H1 (cell line): ENCODE measurements around the gene PHLDA2. TPM values are rescaled to one million over a fixed set of nuclear protein-coding genes. Genes with fewer than 3 reads are reported as not detected.

ENCODE experiments used
- CTCF ChIA-PET: fragments of 300-600 bp; sonication (Branson Sonifier 250); formaldehyde crosslinking; loops from one replicate; lab custom pipeline; 2021; ENCODE audit not compliant: partially characterized antibody; lab: Charles Lee
- POLR2A ChIA-PET: fragments of 300-600 bp; sonication (Branson Sonifier 250); formaldehyde crosslinking; loops from one replicate; lab custom pipeline; 2021; ENCODE audit warnings: inconsistent platforms; ENCODE audit not compliant: partially characterized antibody; lab: Charles Lee
- DNase-seq, 2 experiments: peaks; one replicate each; pipeline versions ENCODE4 v3.0.0 to v3.0.0-alpha.2; 2010 to 2022; ENCODE audit warnings: low spot score in 2 of 2, low read depth in 1 of 2, mixed read lengths in 1 of 2
- FAIRE-seq: peaks from 2 replicates; lab custom pipeline; 2011; peaks lifted over from hg19 to GRCh38; lab: Jason Lieb, UNC
- H2AFZ ChIP-seq: 2 replicates; pipeline ENCODE4 v1.8.1; 2012; ENCODE audit warnings: low read length, inconsistent platforms
- H2AK5ac ChIP-seq: 2 replicates; pipeline ENCODE4 v1.6.1; 2013; ENCODE audit warnings: low read depth, low read length
- H2BK120ac ChIP-seq: replicated peaks from 2 replicates; pipeline ENCODE3; 2013; ENCODE audit warnings: low read depth, low read length, inconsistent platforms
- H2BK12ac ChIP-seq: 2 replicates; pipeline ENCODE4 v1.6.1; 2013; ENCODE audit warnings: low read depth, low read length
- H2BK15ac ChIP-seq: 2 replicates; pipeline ENCODE4 v1.6.1; 2013; ENCODE audit warnings: low read length
- H2BK20ac ChIP-seq: 2 replicates; pipeline ENCODE4 v1.6.1; 2013; ENCODE audit warnings: low read length
- H2BK5ac ChIP-seq: 2 replicates; pipeline ENCODE4 v1.6.1; 2013; ENCODE audit warnings: low read depth, low read length
- H3K14ac ChIP-seq: 2 replicates; pipeline ENCODE4 v1.6.1; 2013; ENCODE audit warnings: inconsistent platforms; ENCODE audit not compliant: insufficient read length
- H3K18ac ChIP-seq: 2 replicates; pipeline ENCODE4 v1.6.1; 2013; ENCODE audit warnings: low read length; ENCODE audit errors: extremely low read depth
- H3K23ac ChIP-seq: 2 replicates; pipeline ENCODE4 v1.6.1; 2013; ENCODE audit warnings: inconsistent platforms; ENCODE audit not compliant: insufficient read length
- H3K23me2 ChIP-seq: 2 replicates; pipeline ENCODE4 v1.6.1; 2013; ENCODE audit warnings: low read depth, low read length
- H3K27ac ChIP-seq: 2 replicates; pipeline ENCODE4 v1.6.1; 2011; ENCODE audit warnings: low read depth, low read length, inconsistent platforms
- H3K27me3 ChIP-seq, 4 experiments: replicated peaks in 1 of 4; 1 replicate in 1 of 4; 2 replicates in 3 of 4; pipeline versions ENCODE4 v1.6.1 to v1.8.1; 2011 to 2013; ENCODE audit warnings: low read length in 3 of 4, mild to moderate bottlenecking in 3 of 4, inconsistent platforms in 2 of 4, mixed read lengths in 2 of 4, moderate library complexity in 1 of 4; ENCODE audit not compliant: control insufficient read depth in 3 of 4, insufficient read depth in 3 of 4; ENCODE audit errors: extremely low read depth in 1 of 4
- H3K36me3 ChIP-seq, 4 experiments: 2 replicates each; pipeline versions ENCODE4 v1.6.1 to v1.8.1; 2011 to 2013; ENCODE audit warnings: mild to moderate bottlenecking in 4 of 4, low read length in 3 of 4, moderate library complexity in 2 of 4, control low read depth in 1 of 4, inconsistent platforms in 1 of 4; ENCODE audit not compliant: insufficient read depth in 4 of 4, control insufficient read depth in 2 of 4
- H3K4ac ChIP-seq: replicated peaks from 2 replicates; pipeline ENCODE3; 2013; ENCODE audit warnings: low read length, low read depth, mixed read lengths, inconsistent platforms; ENCODE audit not compliant: insufficient read length
- H3K4me1 ChIP-seq, 4 experiments: replicated peaks in 1 of 4; 1 replicate in 1 of 4; 2 replicates in 3 of 4; pipeline versions ENCODE4 v1.6.1 to v1.8.1; 2011 to 2013; ENCODE audit warnings: low read length in 3 of 4, inconsistent platforms in 2 of 4, mixed read lengths in 1 of 4; ENCODE audit not compliant: insufficient read depth in 4 of 4, control insufficient read depth in 3 of 4
- H3K4me2 ChIP-seq, 2 experiments: 2 replicates each; pipeline versions ENCODE4 v1.6.1 to v1.8.1; 2011 to 2013; ENCODE audit warnings: low read depth in 2 of 2, low read length in 2 of 2, control low read depth in 1 of 2, inconsistent platforms in 1 of 2, mild to moderate bottlenecking in 1 of 2; ENCODE audit not compliant: insufficient read depth in 1 of 2
- H3K4me3 ChIP-seq, 4 experiments: fragments of 200-600, 300-600 bp in 1 of 4; sonication (generic), shearing (Covaris generic), sonication (Bioruptor Twin) in 1 of 4; 2 replicates each; pipeline versions ENCODE4 v1.5.1 to v1.8.1; 2011 to 2016; ENCODE audit warnings: low read length in 4 of 4, low read depth in 3 of 4, control low read depth in 2 of 4, inconsistent platforms in 2 of 4, mild to moderate bottlenecking in 2 of 4, mixed read lengths in 1 of 4, moderate library complexity in 1 of 4; ENCODE audit not compliant: insufficient read depth in 2 of 4; ENCODE audit errors: extremely low read depth in 1 of 4
- H3K56ac ChIP-seq: replicated peaks from 2 replicates; pipeline ENCODE3; 2013; ENCODE audit warnings: low read depth, mild to moderate bottlenecking, mixed read lengths, low read length, inconsistent platforms; ENCODE audit not compliant: insufficient read length
- H3K79me1 ChIP-seq: 2 replicates; pipeline ENCODE4 v1.6.1; 2013; ENCODE audit warnings: low read depth, low read length, control low read depth
- H3K79me2 ChIP-seq, 2 experiments: 2 replicates each; pipeline versions ENCODE4 v1.6.1 to v1.8.1; 2012 to 2013; ENCODE audit warnings: low read length in 2 of 2, mild to moderate bottlenecking in 2 of 2, inconsistent platforms in 1 of 2; ENCODE audit not compliant: insufficient read depth in 2 of 2, control insufficient read depth in 1 of 2
- H3K9ac ChIP-seq, 4 experiments: replicated peaks in 1 of 4; 1 replicate in 1 of 4; 2 replicates in 3 of 4; pipeline versions ENCODE4 v1.6.1 to v1.8.1; 2011 to 2013; ENCODE audit warnings: low read depth in 3 of 4, low read length in 3 of 4, control low read depth in 2 of 4, mild to moderate bottlenecking in 2 of 4, moderate library complexity in 2 of 4, inconsistent platforms in 1 of 4; ENCODE audit errors: extremely low read depth in 1 of 4
- H3K9me3 ChIP-seq, 2 experiments: 2 replicates each; pipeline versions ENCODE4 v1.6.1 to v1.8.1; 2012 to 2013; ENCODE audit warnings: mild to moderate bottlenecking in 2 of 2, moderate library complexity in 2 of 2, control low read depth in 1 of 2, inconsistent platforms in 1 of 2, low read depth in 1 of 2, low read length in 1 of 2, mixed read lengths in 1 of 2; ENCODE audit not compliant: insufficient read depth in 2 of 2
- H4K20me1 ChIP-seq, 2 experiments: replicated peaks in 1 of 2; 2 replicates each; pipeline versions ENCODE3 to v1.8.1; 2011 to 2013; ENCODE audit warnings: inconsistent platforms in 2 of 2, low read length in 2 of 2, mild to moderate bottlenecking in 1 of 2; ENCODE audit not compliant: insufficient read depth in 2 of 2, control insufficient read depth in 1 of 2
- H4K5ac ChIP-seq: 2 replicates; pipeline ENCODE4 v1.6.1; 2013; ENCODE audit warnings: low read length, low read depth, mixed read lengths, inconsistent platforms; ENCODE audit not compliant: insufficient read length
- H4K8ac ChIP-seq: 2 replicates; pipeline ENCODE4 v1.8.0; 2013; ENCODE audit warnings: mild to moderate bottlenecking, moderate library complexity, low read length, inconsistent platforms; ENCODE audit not compliant: insufficient read depth; ENCODE audit errors: extremely low read depth
- H4K91ac ChIP-seq: replicated peaks from 2 replicates; pipeline ENCODE3; 2013; ENCODE audit warnings: low read length, mixed read lengths, inconsistent platforms; ENCODE audit not compliant: insufficient read length
- CHD1 ChIP-seq: IDR thresholded peaks from 2 replicates; pipeline ENCODE4 v1.6.1; 2012; ENCODE audit warnings: low read depth, low read length, improper control_type of control experiment
- FOSL1 ChIP-seq: IDR thresholded peaks from 2 replicates; pipeline ENCODE4 v1.6.1; 2011; ENCODE audit warnings: mild to moderate bottlenecking, low read depth, low read length, moderate library complexity; ENCODE audit not compliant: insufficient read depth
- KDM5A ChIP-seq: fragments of 200-600 bp; IDR thresholded peaks from 2 replicates; pipeline ENCODE4 v1.7.1; 2012; ENCODE audit warnings: mild to moderate bottlenecking, low read length, inconsistent platforms, mixed read lengths
- NRF1 ChIP-seq: IDR thresholded peaks from 2 replicates; pipeline ENCODE4 v1.6.1; 2011; ENCODE audit warnings: mild to moderate bottlenecking, low read depth, low read length, improper control_type of control experiment
- PHF8 ChIP-seq: fragments of 200-600 bp; sonication (generic); conservative IDR thresholded peaks from 2 replicates; pipeline ENCODE4 v1.7.1; 2012; ENCODE audit warnings: low read depth, mild to moderate bottlenecking, inconsistent platforms, low read length, moderate library complexity
- POLR2A ChIP-seq, 2 experiments: IDR thresholded peaks; 1 replicate in 1 of 2; 2 replicates in 1 of 2; pipeline ENCODE4 v1.6.1; 2011; ENCODE audit warnings: low read depth in 2 of 2, low read length in 2 of 2, mild to moderate bottlenecking in 2 of 2; ENCODE audit errors: control extremely low read depth in 1 of 2
- POU5F1 ChIP-seq: IDR thresholded peaks from 2 replicates; pipeline ENCODE4 v1.6.1; 2011; ENCODE audit warnings: low read depth, mild to moderate bottlenecking, low read length, moderate library complexity
- RFX5 ChIP-seq: IDR thresholded peaks from 2 replicates; pipeline ENCODE4 v1.6.1; 2011; ENCODE audit warnings: low read depth, low read length, improper control_type of control experiment, borderline replicate concordance
- SP4 ChIP-seq: IDR thresholded peaks from 2 replicates; pipeline ENCODE4 v1.6.1; 2012; ENCODE audit warnings: low read length, inconsistent platforms
- TBP ChIP-seq: IDR thresholded peaks from 2 replicates; pipeline ENCODE4 v1.6.1; 2011; ENCODE audit warnings: low read depth, low read length, improper control_type of control experiment
- TCF12 ChIP-seq: IDR thresholded peaks from 2 replicates; pipeline ENCODE4 v1.6.1; 2011; ENCODE audit warnings: low read depth, mild to moderate bottlenecking, low read length
- WGBS, 2 experiments: shearing (Covaris generic) in 1 of 2; methylation state at CpG; one replicate each; pipeline versions ENCODE4 v1.1.6 to v1.1.7; 2013 to 2015; ENCODE audit warnings: low lambda C conversion rate in 2 of 2, mixed read lengths in 2 of 2, inconsistent platforms in 1 of 2, low coverage in 1 of 2, missing lambda C conversion rate in 1 of 2; ENCODE audit not compliant: insufficient replicate concordance in 2 of 2, insufficient coverage in 1 of 2, insufficient read length in 1 of 2; ENCODE audit errors: extremely low coverage in 1 of 2, missing lambda C conversion rate in 1 of 2; 5-methylcytosine and 5-hydroxymethylcytosine counted together
- polyA plus RNA-seq, 7 experiments: library from polyadenylated mRNA; depleted of rRNA in 3 of 7; stranded (reverse) in 5 of 7; unstranded in 2 of 7; fragments of >200 nt in 5 of 7; fragments of 200-250 nt in 2 of 7; gene quantifications; 1 replicate in 5 of 7; 2 replicates in 1 of 7; 4 replicates in 1 of 7; pipeline versions ENCODE4 v1.2.1 to v1.2.3, GENCODE V29; 2011 to 2013; ENCODE audit warnings: missing spikeins in 2 of 7, mixed read lengths in 2 of 7
- total RNA-seq: library from RNA; stranded (reverse); fragmentation: NEBNext Ultra II Directional; extraction: Animal tissue kit (Norgen Biotek cat#: 25700); gene quantifications from 2 replicates; pipeline ENCODE4 v1.2.1, GENCODE V29; 2021

The PHLDA2 gene
- total and polyA plus RNA-seq, 2 of the 8 experiments (the other 6 are each of a cell fraction or from before 2014, with no cell fraction given), result 5.2 to 7.6 TPM

- Histone ChIP-seq H3K79me2 (no peaks in the 10 kb centered on the region), H2BK20ac (no peak overlapping the region), H3K4me2 (no peak overlapping the region), H2BK12ac (0 out of 2 replicates have a peak overlapping the region, but pooled peaks have one; percentile 84), H3K36me3 (no peaks in the 10 kb centered on the region), H3K23me2 (peaks cover 8% of the 10 kb centered on the region; the same call in 1 of the 2 replicates), H3K23ac (no peak overlapping the region), H2AFZ (no peak overlapping the region), H3K4ac (no peak overlapping the region), H3K56ac (no peak overlapping the region), H3K27me3 (peaks cover 25 to 37% (median 36%) of the 10 kb centered on the region in 4 experiments), H4K20me1 (peaks cover 2 to 9% of the 10 kb centered on the region in 2 experiments), H3K18ac (no peak overlapping the region), H3K27ac (no peak overlapping the region), H3K9ac (no peak overlapping the region), H3K4me3 (no peak overlapping the region), H2AK5ac (no peak overlapping the region), H2BK5ac (no peak overlapping the region), H3K4me1 (peaks cover 0 to 13% (median 5%) of the 10 kb centered on the region in 4 experiments; a peak in 6 of 7 replicates), H4K8ac (no peak overlapping the region; the same call in 1 of the 2 replicates), H2BK120ac (no peak overlapping the region), H4K5ac (no peak overlapping the region), H4K91ac (peak overlapping the region; percentile 42), H3K79me1 (no peaks in the 10 kb centered on the region), H3K14ac (no peak overlapping the region), H3K9me3 (no peaks in the 10 kb centered on the region), H2BK15ac (0 out of 2 replicates have a peak overlapping the region, but pooled peaks have one; percentile 81)
- CTCF ChIA-PET, result interaction anchor here (0.7 to 9.4 kb wide), 10 partner anchors 11 to 399 kb away, joined by 3 to 129 read pairs (median 4); partner anchors contain the start of gene CDKN1C
- FAIRE-seq, result no peak
- DNase-seq, result no peak
- POLR2A ChIA-PET, result interaction anchor here (2.5 to 3.1 kb wide), 2 partner anchors 9 to 12 kb away, joined by 12 to 13 read pairs; no protein-coding TSS in a partner anchor
- WGBS, 2 experiments, result 88% methylated on average over 4 of the region's 4 CpGs; no CpG with 5 or more reads in 1 of the 2 experiments
- TF ChIP-seq SP4 (no peak), KDM5A (no peak), POLR2A (IDR thresholded peaks at IDR 0.05; ENCODE audit: control extremely low read depth in 1 of 2, low read depth in 2 of 2, low read length in 2 of 2) (no peak), CHD1 (no peak), NRF1 (no peak), TCF12 (no peak), FOSL1 (no peak), PHF8 (no peak), POU5F1 (no peak), RFX5 (no peak), TBP (no peak)
Observed at GRCh38 chr11:2931420-2931746, 2.2 kb upstream of the PHLDA2 start.
